Astrocyte (in vitro differentiated cells and primary cell): Measurements from ENCODE around the gene SPTBN5. TPM values are rescaled to one million over a fixed set of nuclear protein-coding genes. Genes with fewer than 3 reads are reported as not detected.

Experiments
- DNase-seq: peaks from one replicate; pipeline ENCODE4 v3.0.0-alpha.2; 2010; ENCODE audit warnings: low read depth
- FAIRE-seq: peaks from 2 replicates; lab custom pipeline; 2011; peaks lifted over from hg19 to GRCh38; lab: Jason Lieb, UNC
- H2AFZ ChIP-seq: 2 replicates; pipeline ENCODE4 v1.6.0; 2012; ENCODE audit warnings: low read depth, low read length, inconsistent platforms
- H3K27ac ChIP-seq: 2 replicates; pipeline ENCODE4 v1.5.1; 2011; ENCODE audit warnings: low read depth, low read length, inconsistent platforms
- H3K27me3 ChIP-seq: 2 replicates; pipeline ENCODE4 v1.6.0; 2011; ENCODE audit warnings: low read length, inconsistent platforms; ENCODE audit not compliant: insufficient read depth
- H3K36me3 ChIP-seq: 2 replicates; pipeline ENCODE4 v1.5.1; 2011; ENCODE audit warnings: low read length, inconsistent platforms; ENCODE audit not compliant: insufficient read depth
- H3K4me1 ChIP-seq: 2 replicates; pipeline ENCODE4 v1.5.1; 2011; ENCODE audit warnings: low read length, inconsistent platforms; ENCODE audit not compliant: insufficient read depth
- H3K4me2 ChIP-seq: 2 replicates; pipeline ENCODE4 v1.6.0; 2012; ENCODE audit warnings: low read length, inconsistent platforms
- H3K4me3 ChIP-seq: 2 replicates; pipeline ENCODE4 v1.5.1; 2011; ENCODE audit warnings: low read depth, mild to moderate bottlenecking, low read length, inconsistent platforms; ENCODE audit not compliant: insufficient read depth
- H3K79me2 ChIP-seq: 2 replicates; pipeline ENCODE4 v1.6.0; 2012; ENCODE audit warnings: mild to moderate bottlenecking, low read length, inconsistent platforms; ENCODE audit not compliant: insufficient read depth
- H3K9ac ChIP-seq: 2 replicates; pipeline ENCODE4 v1.6.0; 2012; ENCODE audit warnings: mild to moderate bottlenecking, low read length, inconsistent platforms
- H3K9me3 ChIP-seq: 2 replicates; pipeline ENCODE4 v1.5.1; 2012; ENCODE audit warnings: low read depth, mild to moderate bottlenecking, low read length, inconsistent platforms; ENCODE audit not compliant: insufficient read depth
- H4K20me1 ChIP-seq: 2 replicates; pipeline ENCODE4 v1.6.0; 2012; ENCODE audit warnings: low read length, inconsistent platforms; ENCODE audit not compliant: insufficient read depth
- H3K27ac Mint-ChIP-seq: one replicate; pipeline ENCODE4 v1.8.0; 2021; ENCODE audit warnings: mild to moderate bottlenecking, mixed read lengths; ENCODE audit not compliant: unreplicated experiment
- H3K27me3 Mint-ChIP-seq: one replicate; pipeline ENCODE4 v1.8.0; 2021; ENCODE audit warnings: low read depth, mixed read lengths; ENCODE audit not compliant: unreplicated experiment
- H3K36me3 Mint-ChIP-seq: one replicate; pipeline ENCODE4 v1.8.0; 2021; ENCODE audit warnings: low read depth, mixed read lengths; ENCODE audit not compliant: unreplicated experiment
- H3K4me1 Mint-ChIP-seq: one replicate; pipeline ENCODE4 v1.8.0; 2021; ENCODE audit warnings: low read depth, mixed read lengths; ENCODE audit not compliant: unreplicated experiment
- H3K4me3 Mint-ChIP-seq: one replicate; pipeline ENCODE4 v1.8.0; 2021; ENCODE audit warnings: mild to moderate bottlenecking, moderate library complexity, mixed read lengths; ENCODE audit not compliant: unreplicated experiment
- H3K9me3 Mint-ChIP-seq: one replicate; pipeline ENCODE4 v1.8.0; 2021; ENCODE audit warnings: mild to moderate bottlenecking, mixed read lengths; ENCODE audit not compliant: unreplicated experiment
- EZH2 ChIP-seq: IDR thresholded peaks from 2 replicates; pipeline ENCODE4 v1.6.1; 2012; ENCODE audit warnings: mild to moderate bottlenecking, low read length, inconsistent platforms; ENCODE audit not compliant: insufficient read depth
- total RNA-seq: library from RNA; stranded (reverse); gene quantifications from 2 replicates; pipeline ENCODE4 v1.2.1, GENCODE V29; 2021
- TF ChIP-seq, protein P1 (sequence below): IDR thresholded peaks from 2 replicates; pipeline ENCODE4 v1.5.1; 2011; ENCODE audit warnings: low read depth, mild to moderate bottlenecking, inconsistent platforms, low read length, moderate library complexity; ENCODE audit not compliant: insufficient read depth

Gene SPTBN5
- total RNA-seq, 1 donor from 2014 or later, result 5.3 TPM

DNA sequence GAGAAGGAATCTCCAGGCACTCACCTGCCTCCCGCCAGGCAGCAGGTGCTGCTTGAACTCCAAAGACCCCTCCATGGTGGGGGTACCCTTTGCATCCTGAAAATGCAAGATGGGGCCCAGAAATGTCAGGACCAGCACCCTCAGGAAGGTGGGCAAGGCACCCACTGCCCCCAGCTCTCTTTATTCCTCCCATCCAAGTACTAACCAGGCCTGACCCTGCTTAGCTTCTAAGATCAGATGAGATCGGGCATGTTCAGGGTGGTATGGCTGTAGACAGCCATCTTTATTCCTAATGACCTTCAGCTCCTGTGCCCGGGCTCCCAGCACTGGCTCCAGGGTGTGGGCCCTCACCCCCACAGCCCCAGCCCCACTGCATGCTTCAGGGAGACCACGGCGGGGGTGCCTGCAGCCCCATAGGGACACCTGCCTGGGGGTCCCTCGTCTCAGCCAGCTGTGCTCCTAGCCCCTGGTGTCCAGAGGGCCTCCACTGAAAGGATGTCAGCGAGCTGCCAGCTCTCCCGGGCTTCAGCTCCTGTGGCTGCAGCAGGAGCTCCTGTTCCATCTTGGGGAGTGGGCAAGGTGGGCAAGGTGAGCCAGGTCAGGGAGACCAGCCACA lies 42.0 kb downstream of the SPTBN5 start:
- Histone ChIP-seq H3K27me3 (no peaks in the 10 kb centered on the region), H4K20me1 (no peaks in the 10 kb centered on the region), H3K27ac (no peak overlapping the region), H3K36me3 (no peaks in the 10 kb centered on the region), H2AFZ (no peak overlapping the region), H3K4me1 (peaks cover 6% of the 10 kb centered on the region), H3K9me3 (no peaks in the 10 kb centered on the region), H3K9ac (no peak overlapping the region), H3K4me3 (no peak overlapping the region), H3K4me2 (no peak overlapping the region), H3K79me2 (no peaks in the 10 kb centered on the region)
- FAIRE-seq, result no peak
- no peak overlapping the region for H3K4me3 Mint-ChIP-seq
- TF ChIP-seq, protein P1, sequence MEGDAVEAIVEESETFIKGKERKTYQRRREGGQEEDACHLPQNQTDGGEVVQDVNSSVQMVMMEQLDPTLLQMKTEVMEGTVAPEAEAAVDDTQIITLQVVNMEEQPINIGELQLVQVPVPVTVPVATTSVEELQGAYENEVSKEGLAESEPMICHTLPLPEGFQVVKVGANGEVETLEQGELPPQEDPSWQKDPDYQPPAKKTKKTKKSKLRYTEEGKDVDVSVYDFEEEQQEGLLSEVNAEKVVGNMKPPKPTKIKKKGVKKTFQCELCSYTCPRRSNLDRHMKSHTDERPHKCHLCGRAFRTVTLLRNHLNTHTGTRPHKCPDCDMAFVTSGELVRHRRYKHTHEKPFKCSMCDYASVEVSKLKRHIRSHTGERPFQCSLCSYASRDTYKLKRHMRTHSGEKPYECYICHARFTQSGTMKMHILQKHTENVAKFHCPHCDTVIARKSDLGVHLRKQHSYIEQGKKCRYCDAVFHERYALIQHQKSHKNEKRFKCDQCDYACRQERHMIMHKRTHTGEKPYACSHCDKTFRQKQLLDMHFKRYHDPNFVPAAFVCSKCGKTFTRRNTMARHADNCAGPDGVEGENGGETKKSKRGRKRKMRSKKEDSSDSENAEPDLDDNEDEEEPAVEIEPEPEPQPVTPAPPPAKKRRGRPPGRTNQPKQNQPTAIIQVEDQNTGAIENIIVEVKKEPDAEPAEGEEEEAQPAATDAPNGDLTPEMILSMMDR, result no peak
- TF ChIP-seq EZH2, result no peak
- no peak overlapping the region for H3K27ac Mint-ChIP-seq
- DNase-seq, result no peak
- H3K27me3 Mint-ChIP-seq, result peaks cover 9% of the 10 kb centered on the region
- H3K9me3 Mint-ChIP-seq, result no peaks in the 10 kb centered on the region
- H3K4me1 Mint-ChIP-seq, result peaks cover 5% of the 10 kb centered on the region
- H3K36me3 Mint-ChIP-seq, result peaks cover 8% of the 10 kb centered on the region

DNA sequence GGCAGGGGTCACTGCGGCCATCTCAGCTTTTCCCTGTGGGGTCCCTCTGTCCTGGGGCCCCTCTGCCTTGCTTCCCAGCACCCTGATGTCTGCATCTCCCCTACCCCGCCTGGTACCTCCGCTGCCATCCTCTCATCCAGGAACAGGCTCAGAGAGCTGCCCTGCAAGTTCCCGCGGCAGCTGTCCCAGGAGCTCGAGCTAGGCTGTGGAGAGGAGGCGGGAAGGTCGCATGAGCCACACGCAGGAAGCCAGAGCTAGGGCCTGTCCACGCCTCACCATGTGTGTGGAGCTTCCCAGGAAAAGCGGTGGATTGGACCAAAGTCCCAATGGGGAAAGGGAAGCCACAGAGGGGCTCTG lies 42.7 kb downstream of the SPTBN5 start:
- H3K79me2 ChIP-seq, result no peaks in the 10 kb centered on the region
- FAIRE-seq, result no peak
- DNase-seq, result no peak
- Mint-ChIP-seq H3K36me3 (peaks cover 13% of the 10 kb centered on the region), H3K27me3 (peaks cover 9% of the 10 kb centered on the region), H3K4me3 (no peak overlapping the region), H3K27ac (no peak overlapping the region), H3K9me3 (no peaks in the 10 kb centered on the region), H3K4me1 (peaks cover 5% of the 10 kb centered on the region)
- no peaks in the 10 kb centered on the region for H3K27me3 ChIP-seq
- H3K36me3 ChIP-seq, result peaks cover 3% of the 10 kb centered on the region
- H3K4me3 ChIP-seq, result no peak overlapping the region
- no peak overlapping the region for H2AFZ ChIP-seq
- no peak overlapping the region for H3K4me2 ChIP-seq
- H3K9me3 ChIP-seq, result no peaks in the 10 kb centered on the region
- TF ChIP-seq, protein P1, result no peak
- no peak for TF ChIP-seq EZH2
- peaks cover 6% of the 10 kb centered on the region for H3K4me1 ChIP-seq
- no peak overlapping the region for H3K9ac ChIP-seq
- H3K27ac ChIP-seq, result no peak overlapping the region
- H4K20me1 ChIP-seq, result no peaks in the 10 kb centered on the region

DNA sequence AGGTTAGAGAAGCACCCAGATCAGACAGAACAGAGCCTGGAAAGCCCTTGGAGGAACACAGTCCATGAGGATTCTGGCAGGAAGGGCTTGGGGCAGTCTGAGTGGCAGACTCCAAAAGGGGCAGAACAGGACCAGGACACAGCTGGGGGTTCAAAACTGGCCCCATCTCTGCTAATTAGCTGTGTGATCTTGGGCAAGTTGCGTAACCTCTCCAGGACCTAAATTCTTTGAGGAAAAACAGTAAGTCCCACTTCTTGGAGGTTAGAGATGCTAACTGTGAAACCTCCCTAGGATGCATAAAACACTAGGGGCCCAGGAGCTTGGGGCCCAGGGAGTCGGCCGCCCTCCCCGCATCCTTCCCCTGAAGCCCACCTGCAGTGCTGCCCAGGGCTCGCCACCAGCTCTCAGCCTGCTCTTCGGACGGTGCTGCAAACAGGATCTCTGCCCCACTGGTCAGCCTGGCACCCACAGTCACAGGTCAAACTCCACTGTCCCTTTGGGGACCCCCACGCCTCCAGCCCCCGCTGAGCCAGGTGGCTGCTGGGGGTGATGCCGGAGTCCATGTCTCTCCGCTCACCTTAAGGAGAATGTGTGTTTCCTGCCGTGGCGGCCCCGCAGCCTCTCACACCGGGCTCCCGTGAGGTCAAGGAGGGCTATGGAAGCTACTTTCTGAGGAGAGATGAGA lies 43.2 kb downstream of the SPTBN5 start:
- FAIRE-seq (no peak), DNase-seq (no peak)
- Mint-ChIP-seq H3K27ac (no peak overlapping the region), H3K36me3 (peaks cover 15% of the 10 kb centered on the region), H3K4me3 (no peak overlapping the region), H3K4me1 (peaks cover 5% of the 10 kb centered on the region), H3K9me3 (no peaks in the 10 kb centered on the region), H3K27me3 (peaks cover 9% of the 10 kb centered on the region)
- Histone ChIP-seq H3K9ac (no peak overlapping the region), H3K4me1 (peaks cover 6% of the 10 kb centered on the region), H3K36me3 (peaks cover 3% of the 10 kb centered on the region), H3K9me3 (no peaks in the 10 kb centered on the region), H2AFZ (no peak overlapping the region), H3K27me3 (no peaks in the 10 kb centered on the region), H3K4me2 (no peak overlapping the region), H3K4me3 (no peak overlapping the region), H4K20me1 (no peaks in the 10 kb centered on the region), H3K79me2 (no peaks in the 10 kb centered on the region), H3K27ac (no peak overlapping the region)
- no peak for TF ChIP-seq EZH2
- TF ChIP-seq, protein P1, result no peak
